Mesenchymal stem cell (in vitro differentiated cells and primary cell): ENCODE data around the gene CCDC88B.

ENCODE experiments used
- DNase-seq: peaks from one replicate; pipeline ENCODE4 v3.0.0-alpha.2; 2013
- H2AFZ ChIP-seq: one replicate; pipeline ENCODE4 v1.6.1; 2013; ENCODE audit warnings: low read depth, mild to moderate bottlenecking, control low read depth, inconsistent platforms, low read length, moderate library complexity
- H2AK5ac ChIP-seq: 2 replicates; pipeline ENCODE4 v1.6.1; 2013; ENCODE audit warnings: low read length, moderate library complexity, mild to moderate bottlenecking, inconsistent platforms; ENCODE audit not compliant: severe bottlenecking
- H2BK120ac ChIP-seq: one replicate; pipeline ENCODE4 v1.6.1; 2013; ENCODE audit warnings: low read depth, mild to moderate bottlenecking, inconsistent platforms, low read length, moderate library complexity
- H2BK12ac ChIP-seq, 2 experiments: one replicate each; pipeline ENCODE4 v1.6.1; 2013; ENCODE audit warnings: inconsistent platforms in 2 of 2, low read length in 2 of 2, mild to moderate bottlenecking in 2 of 2, moderate library complexity in 2 of 2, control low read depth in 1 of 2
- H2BK15ac ChIP-seq: one replicate; pipeline ENCODE4 v1.6.1; 2013; ENCODE audit warnings: mild to moderate bottlenecking, low read depth, inconsistent platforms; ENCODE audit not compliant: poor library complexity, severe bottlenecking
- H2BK5ac ChIP-seq: 2 replicates; pipeline ENCODE4 v1.6.1; 2013; ENCODE audit warnings: low read depth, mild to moderate bottlenecking, low read length, control low read depth, inconsistent platforms; ENCODE audit not compliant: poor library complexity, severe bottlenecking
- H3K14ac ChIP-seq, 2 experiments: one replicate each; pipeline ENCODE4 v1.6.1; 2013; ENCODE audit warnings: inconsistent platforms in 2 of 2, low read length in 2 of 2, control low read depth in 1 of 2, mild to moderate bottlenecking in 1 of 2, moderate library complexity in 1 of 2
- H3K18ac ChIP-seq, 2 experiments: one replicate each; pipeline ENCODE4 v1.6.1; 2013; ENCODE audit warnings: inconsistent platforms in 2 of 2, low read length in 2 of 2, control low read depth in 1 of 2, low read depth in 1 of 2, mild to moderate bottlenecking in 1 of 2
- H3K23ac ChIP-seq, 2 experiments: one replicate each; pipeline ENCODE4 v1.6.1; 2013; ENCODE audit warnings: inconsistent platforms in 2 of 2, low read length in 2 of 2, mild to moderate bottlenecking in 2 of 2, moderate library complexity in 2 of 2, control low read depth in 1 of 2
- H3K27ac ChIP-seq: 2 replicates; pipeline ENCODE4 v1.5.1; 2013; ENCODE audit warnings: mild to moderate bottlenecking, moderate library complexity, low read length, control low read depth, inconsistent platforms; ENCODE audit not compliant: poor library complexity, severe bottlenecking
- H3K27me3 ChIP-seq, 2 experiments: 2 replicates each; pipeline versions ENCODE4 v1.6.1 to v1.7.0; 2013; ENCODE audit warnings: low read length in 2 of 2, mild to moderate bottlenecking in 2 of 2, moderate library complexity in 2 of 2, control low read depth in 1 of 2, inconsistent platforms in 1 of 2; ENCODE audit not compliant: control insufficient read depth in 1 of 2, insufficient read depth in 1 of 2
- H3K36me3 ChIP-seq, 2 experiments: 2 replicates each; pipeline versions ENCODE4 v1.6.1 to v1.7.0; 2013; ENCODE audit warnings: low read length in 2 of 2, control low read depth in 1 of 2, inconsistent platforms in 1 of 2, low read depth in 1 of 2, mild to moderate bottlenecking in 1 of 2; ENCODE audit not compliant: insufficient read depth in 2 of 2, control insufficient read depth in 1 of 2
- H3K4ac ChIP-seq, 2 experiments: one replicate each; pipeline ENCODE4 v1.6.1; 2013; ENCODE audit warnings: inconsistent platforms in 2 of 2, low read length in 2 of 2, mild to moderate bottlenecking in 2 of 2, moderate library complexity in 2 of 2, control low read depth in 1 of 2, low read depth in 1 of 2
- H3K4me1 ChIP-seq: 2 replicates; pipeline ENCODE4 v1.6.1; 2013; ENCODE audit warnings: low read depth, low read length, control low read depth; ENCODE audit not compliant: control insufficient read depth, insufficient read depth
- H3K4me2 ChIP-seq: 2 replicates; pipeline ENCODE4 v1.6.1; 2013; ENCODE audit warnings: low read length, mild to moderate bottlenecking, inconsistent platforms; ENCODE audit not compliant: poor library complexity, severe bottlenecking
- H3K4me3 ChIP-seq, 2 experiments: 2 replicates each; pipeline versions ENCODE4 v1.5.1 to v1.7.0; 2013; ENCODE audit warnings: low read length in 2 of 2, mild to moderate bottlenecking in 2 of 2, control low read depth in 1 of 2, low read depth in 1 of 2; ENCODE audit not compliant: insufficient read depth in 1 of 2
- H3K79me1 ChIP-seq: replicated peaks from 2 replicates; pipeline ENCODE4 v1.6.1; 2013; ENCODE audit warnings: mild to moderate bottlenecking, control low read depth, low read length, inconsistent platforms; ENCODE audit not compliant: poor library complexity, severe bottlenecking
- H3K9ac ChIP-seq: 2 replicates; pipeline ENCODE4 v1.7.0; 2013; ENCODE audit warnings: mild to moderate bottlenecking, low read length, moderate library complexity
- H3K9me3 ChIP-seq: 2 replicates; pipeline ENCODE4 v1.7.0; 2013; ENCODE audit warnings: mild to moderate bottlenecking, low read length; ENCODE audit not compliant: control insufficient read depth
- H4K8ac ChIP-seq: one replicate; pipeline ENCODE4 v1.6.1; 2013; ENCODE audit warnings: inconsistent platforms, mild to moderate bottlenecking, low read length, moderate library complexity
- H4K91ac ChIP-seq: one replicate; pipeline ENCODE4 v1.6.1; 2013; ENCODE audit warnings: mild to moderate bottlenecking, low read length, inconsistent platforms
- WGBS: methylation state at CpG from one replicate; pipeline ENCODE4 v1.1.7; 2013; ENCODE audit warnings: mixed read lengths; 5-methylcytosine and 5-hydroxymethylcytosine counted together

The CCDC88B gene

GRCh38 chr11:64343767-64344559 is 4.0 kb downstream of the CCDC88B start:
- Histone ChIP-seq H2AFZ (no peak overlapping the region), H3K23ac (no peak overlapping the region), H2BK5ac (no peak overlapping the region), H3K4me2 (no peak overlapping the region), H2BK12ac (no peak overlapping the region), H2BK15ac (no peak overlapping the region), H3K14ac (no peak overlapping the region), H4K8ac (no peak overlapping the region), H3K27me3 (peaks cover 0 to 15% of the 10 kb centered on the region in 2 experiments), H3K4ac (no peak overlapping the region), H3K4me3 (no peak overlapping the region), H3K9ac (no peak overlapping the region), H4K91ac (peak overlapping the region; percentile 32), H3K9me3 (no peaks in the 10 kb centered on the region), H3K36me3 (no peaks in the 10 kb centered on the region), H3K79me1 (no peaks in the 10 kb centered on the region), H2BK120ac (no peak overlapping the region), H3K18ac (no peak overlapping the region), H2AK5ac (no peak overlapping the region), H3K27ac (no peak overlapping the region), H3K4me1 (peaks cover 17% of the 10 kb centered on the region)
- no peak for DNase-seq
- WGBS = 84% methylated on average over 18 of the region's 18 CpGs

GRCh38 chr11:64344787-64345186 is 4.8 kb downstream of the CCDC88B start:
- Histone ChIP-seq H3K9me3 (no peaks in the 10 kb centered on the region), H3K27me3 (peaks cover 0 to 19% of the 10 kb centered on the region in 2 experiments), H2AK5ac (no peak overlapping the region), H3K79me1 (no peaks in the 10 kb centered on the region), H2BK15ac (no peak overlapping the region), H3K27ac (no peak overlapping the region), H4K91ac (no peak overlapping the region), H2BK5ac (no peak overlapping the region), H3K4me2 (no peak overlapping the region), H3K18ac (no peak overlapping the region), H3K14ac (no peak overlapping the region), H3K36me3 (no peaks in the 10 kb centered on the region), H2BK12ac (no peak overlapping the region), H2AFZ (no peak overlapping the region), H2BK120ac (no peak overlapping the region), H3K4ac (no peak overlapping the region), H3K4me1 (peaks cover 17% of the 10 kb centered on the region), H4K8ac (no peak overlapping the region), H3K23ac (no peak overlapping the region), H3K4me3 (no peak overlapping the region), H3K9ac (no peak overlapping the region)
- 95% methylated on average over 28 of the region's 28 CpGs for WGBS
- no peak for DNase-seq

- Histone ChIP-seq H2BK120ac (no peak overlapping the region), H3K27ac (no peak overlapping the region), H3K14ac (no peak overlapping the region), H3K4me1 (peaks cover 9% of the 10 kb centered on the region), H3K4ac (no peak overlapping the region), H3K27me3 (peaks cover 0 to 7% of the 10 kb centered on the region in 2 experiments), H3K9ac (no peak overlapping the region), H4K8ac (peak overlapping the region; percentile 14), H3K36me3 (no peaks in the 10 kb centered on the region), H3K79me1 (no peaks in the 10 kb centered on the region), H3K4me2 (no peak overlapping the region), H4K91ac (no peak overlapping the region), H2BK5ac (no peak overlapping the region), H3K23ac (no peak overlapping the region), H2AK5ac (no peak overlapping the region), H3K4me3 (no peak overlapping the region), H2AFZ (no peak overlapping the region), H2BK12ac (peak overlapping the region in 1 of 2 experiments; percentile 44), H2BK15ac (no peak overlapping the region), H3K18ac (no peak overlapping the region), H3K9me3 (no peaks in the 10 kb centered on the region)
- peak; percentile 23 for DNase-seq
- WGBS = 86% methylated on average over 12 of the region's 12 CpGs
Observed at GRCh38 chr11:64347193-64347867, 7.3 kb downstream of the CCDC88B start.

GRCh38 chr11:64348383-64349024 is 8.5 kb downstream of the CCDC88B start:
- Histone ChIP-seq H3K27me3 (peaks cover 0 to 9% of the 10 kb centered on the region in 2 experiments), H3K23ac (no peak overlapping the region)
- WGBS = 68% methylated on average over 14 of the region's 14 CpGs

More at GRCh38 chr11:64348383-64349024, 8.5 kb downstream of the CCDC88B start:
- no peak overlapping the region for H3K18ac ChIP-seq
- peaks cover 7% of the 10 kb centered on the region for H3K4me1 ChIP-seq
- H3K36me3 ChIP-seq = no peaks in the 10 kb centered on the region
- no peak overlapping the region for H2BK15ac ChIP-seq
- no peak overlapping the region for H3K9ac ChIP-seq
- no peak overlapping the region for H2BK12ac ChIP-seq
- H3K4me2 ChIP-seq = no peak overlapping the region
- peak overlapping the region; percentile 42 for H4K8ac ChIP-seq
- H3K9me3 ChIP-seq = no peaks in the 10 kb centered on the region
- no peak overlapping the region for H4K91ac ChIP-seq
- no peak overlapping the region for H2BK5ac ChIP-seq
- no peak overlapping the region for H3K27ac ChIP-seq
- no peaks in the 10 kb centered on the region for H3K79me1 ChIP-seq
- H2AK5ac ChIP-seq = no peak overlapping the region
- H2AFZ ChIP-seq = no peak overlapping the region
- H3K14ac ChIP-seq = peak overlapping the region in 1 of 2 experiments; percentile 30
- DNase-seq = no peak
- H3K4ac ChIP-seq = no peak overlapping the region
- H2BK120ac ChIP-seq = peak overlapping the region; percentile 9
- H3K4me3 ChIP-seq = no peak overlapping the region
